Measurements from ENCODE around the gene WDR45B.

WDR45B gene

GRCh38 chr17:82686366-82687324, 38.4 kb upstream of the WDR45B start:
- Histone ChIP-seq H3K79me2 (ENCODE audit: insufficient read depth, low read length) (no peaks in the 10 kb centered on the region), H2AFZ (ENCODE audit: low read depth, low read length, severe bottlenecking) (no peak overlapping the region), H3K4me2 (ENCODE audit: low read depth, low read length, poor library complexity, severe bottlenecking) (no peak overlapping the region), H3K9me2 (replicated peaks; ENCODE audit: insufficient read depth, low read length) (no peaks in the 10 kb centered on the region), H3K36me3 (ENCODE audit: low read length) (no peaks in the 10 kb centered on the region), H3K27me3 (ENCODE audit: low read length) (no peaks in the 10 kb centered on the region), H3K27ac (ENCODE audit: low read depth, low read length) (no peak overlapping the region), H3F3A (ENCODE audit: insufficient read depth) (peaks cover 8% of the 10 kb centered on the region; the same call in 1 of the 2 replicates), H3K9me3 (ENCODE audit: insufficient read depth, low read length) (no peaks in the 10 kb centered on the region), H3K4me3 (ENCODE audit: insufficient read depth, low read length, poor library complexity, severe bottlenecking) (no peak overlapping the region), H4K20me1 (ENCODE audit: low read depth, low read length) (no peaks in the 10 kb centered on the region), H3K9ac (ENCODE audit: low read length) (no peak overlapping the region)
- TF ChIP-seq CTCF (IDR thresholded peaks at IDR 0.05; ENCODE audit: insufficient read depth, low read length, poor library complexity, severe bottlenecking) (no peak), EZH2phosphoT487 (conservative IDR thresholded peaks at IDR 0.05; ENCODE audit: low read length) (no peak)

- peaks cover 8% of the 10 kb centered on the region; the same call in 1 of the 2 replicates for H3F3A ChIP-seq (ENCODE audit: insufficient read depth)
- TF ChIP-seq CTCF (IDR thresholded peaks at IDR 0.05; ENCODE audit: insufficient read depth, low read length, poor library complexity, severe bottlenecking), result no peak
- no peaks in the 10 kb centered on the region for H3K27me3 ChIP-seq (ENCODE audit: low read length)
- no peak overlapping the region for H3K4me2 ChIP-seq (ENCODE audit: low read depth, low read length, poor library complexity, severe bottlenecking)
- no peak overlapping the region for H2AFZ ChIP-seq (ENCODE audit: low read depth, low read length, severe bottlenecking)
- no peak overlapping the region for H3K4me3 ChIP-seq (ENCODE audit: insufficient read depth, low read length, poor library complexity, severe bottlenecking)
- H4K20me1 ChIP-seq (ENCODE audit: low read depth, low read length), result no peaks in the 10 kb centered on the region
- no peaks in the 10 kb centered on the region for H3K9me3 ChIP-seq (ENCODE audit: insufficient read depth, low read length)
- no peaks in the 10 kb centered on the region for H3K36me3 ChIP-seq (ENCODE audit: low read length)
- H3K27ac ChIP-seq (ENCODE audit: low read depth, low read length), result no peak overlapping the region
- no peaks in the 10 kb centered on the region for H3K9me2 ChIP-seq (replicated peaks; ENCODE audit: insufficient read depth, low read length)
- H3K79me2 ChIP-seq (ENCODE audit: insufficient read depth, low read length), result no peaks in the 10 kb centered on the region
- no peak overlapping the region for H3K9ac ChIP-seq (ENCODE audit: low read length)
Observed at GRCh38 chr17:82685291-82685690, 37.0 kb upstream of the WDR45B start.

- Histone ChIP-seq H3K4me3 (ENCODE audit: insufficient read depth, low read length, poor library complexity, severe bottlenecking) (no peak overlapping the region), H3K9me2 (replicated peaks; ENCODE audit: insufficient read depth, low read length) (no peaks in the 10 kb centered on the region), H4K20me1 (ENCODE audit: low read depth, low read length) (no peaks in the 10 kb centered on the region), H3K79me2 (ENCODE audit: insufficient read depth, low read length) (no peaks in the 10 kb centered on the region), H3K9ac (ENCODE audit: low read length) (no peak overlapping the region), H3K27me3 (ENCODE audit: low read length) (no peaks in the 10 kb centered on the region), H3K36me3 (ENCODE audit: low read length) (no peaks in the 10 kb centered on the region), H2AFZ (ENCODE audit: low read depth, low read length, severe bottlenecking) (no peak overlapping the region), H3K4me2 (ENCODE audit: low read depth, low read length, poor library complexity, severe bottlenecking) (no peak overlapping the region), H3F3A (ENCODE audit: insufficient read depth) (peaks cover 8% of the 10 kb centered on the region; the same call in 1 of the 2 replicates), H3K9me3 (ENCODE audit: insufficient read depth, low read length) (no peaks in the 10 kb centered on the region), H3K27ac (ENCODE audit: low read depth, low read length) (no peak overlapping the region)
- TF ChIP-seq EZH2phosphoT487 (conservative IDR thresholded peaks at IDR 0.05; ENCODE audit: low read length) (no peak), CTCF (IDR thresholded peaks at IDR 0.05; ENCODE audit: insufficient read depth, low read length, poor library complexity, severe bottlenecking) (no peak)
Observed at GRCh38 chr17:82684228-82684841, 36.1 kb upstream of the WDR45B start.

Measured in SU-DHL-6 (cell line).